HG03565 (cell line): ENCODE data around the gene ZIC1.

Experiments
- ATAC-seq: cut with Tn5 transposase; IDR thresholded peaks from one replicate; pipeline ENCODE4 v1.9.1; 2021; ENCODE audit warnings: mild to moderate bottlenecking, moderate library complexity; ENCODE audit not compliant: unreplicated experiment

ZIC1 gene

GRCh38 chr3:147394884-147395225, 14.3 kb upstream of the ZIC1 start:
- no peak for ATAC-seq

- ATAC-seq = no peak
Measured at GRCh38 chr3:147395899-147396711, 13.1 kb upstream of the ZIC1 start.

- no peak for ATAC-seq
Measured at GRCh38 chr3:147396712-147397046, 12.5 kb upstream of the ZIC1 start.

GRCh38 chr3:147397155-147397874, 11.8 kb upstream of the ZIC1 start:
- ATAC-seq = no peak

- ATAC-seq = no peak
Measured at GRCh38 chr3:147397875-147398812, 11.0 kb upstream of the ZIC1 start.

- ATAC-seq = no peak
Measured at GRCh38 chr3:147398813-147399534, 10.2 kb upstream of the ZIC1 start.

- ATAC-seq = no peak
Measured at GRCh38 chr3:147400111-147400510, 9.1 kb upstream of the ZIC1 start.

- ATAC-seq = no peak
Measured at GRCh38 chr3:147400999-147401398, 8.2 kb upstream of the ZIC1 start.

GRCh38 chr3:147401421-147401820, 7.7 kb upstream of the ZIC1 start:
- no peak for ATAC-seq

- ATAC-seq = no peak
Measured at GRCh38 chr3:147402159-147402558, 7.0 kb upstream of the ZIC1 start.

GRCh38 chr3:147403511-147403910, 5.7 kb upstream of the ZIC1 start:
- no peak for ATAC-seq

GRCh38 chr3:147404000-147404799, 5.0 kb upstream of the ZIC1 start:
- no peak for ATAC-seq

GRCh38 chr3:147404800-147405230, 4.3 kb upstream of the ZIC1 start:
- no peak for ATAC-seq

- ATAC-seq = no peak
Measured at GRCh38 chr3:147405231-147406027, 3.7 kb upstream of the ZIC1 start.

GRCh38 chr3:147406028-147406931, 2.9 kb upstream of the ZIC1 start, which contains the start of gene ZIC4:
Gene ZIC4, minus strand, starts transcription at chr3:147406543. Its CDS starts 3,746 bp downstream, at chr3:147402797.
- no peak for ATAC-seq

GRCh38 chr3:147407114-147407497, 2.1 kb upstream of the ZIC1 start:
- no peak for ATAC-seq

- ATAC-seq = no peak
Measured at GRCh38 chr3:147407498-147408187, 1.5 kb upstream of the ZIC1 start.
